Measurements from ENCODE around the gene TBC1D10B.
"Not testable (repeated sequence)": the region's sequence is repeated elsewhere in the genome, so short reads cannot be mapped to it uniquely, and the experiment has no call there.

TBC1D10B gene

GRCh38 chr16:30310937-30311336 is 59.4 kb downstream of the TBC1D10B start:
- not testable (repeated sequence) for H3K36me3 ChIP-seq (ENCODE audit: control insufficient read depth, insufficient read depth, low read length); H3K4me3 ChIP-seq (ENCODE audit: low read depth, low read length); H3K27me3 ChIP-seq (ENCODE audit: control insufficient read depth, insufficient read depth, low read length); H3K9me3 ChIP-seq (ENCODE audit: control insufficient read depth, insufficient read depth, low read length); H3K9ac ChIP-seq (ENCODE audit: low read depth, low read length); H3K4me1 ChIP-seq (ENCODE audit: control insufficient read depth, insufficient read depth, low read length)

GRCh38 chr16:30309255-30309654 is 61.0 kb downstream of the TBC1D10B start:
- H3K4me3 ChIP-seq (ENCODE audit: low read depth, low read length); H3K4me1 ChIP-seq (ENCODE audit: control insufficient read depth, insufficient read depth, low read length); H3K36me3 ChIP-seq (ENCODE audit: control insufficient read depth, insufficient read depth, low read length); H3K9me3 ChIP-seq (ENCODE audit: control insufficient read depth, insufficient read depth, low read length); H3K9ac ChIP-seq (ENCODE audit: low read depth, low read length); H3K27me3 ChIP-seq (ENCODE audit: control insufficient read depth, insufficient read depth, low read length): not testable (repeated sequence)

All from iPS-15b (cell line).